H1 (cell line): ENCODE results near the gene CCT5. TPM values are rescaled to one million over a fixed set of nuclear protein-coding genes. Genes with fewer than 3 reads are reported as not detected.
A peak's percentile ranks its signal among the peaks of the same experiment; 100 is the strongest.

Source experiments
- CTCF ChIA-PET: fragments of 300-600 bp; sonication (Branson Sonifier 250); formaldehyde crosslinking; loops from one replicate; lab custom pipeline; 2021; ENCODE audit not compliant: partially characterized antibody; lab: Charles Lee
- POLR2A ChIA-PET: fragments of 300-600 bp; sonication (Branson Sonifier 250); formaldehyde crosslinking; loops from one replicate; lab custom pipeline; 2021; ENCODE audit warnings: inconsistent platforms; ENCODE audit not compliant: partially characterized antibody; lab: Charles Lee
- DNase-seq, 2 experiments: peaks; one replicate each; pipeline versions ENCODE4 v3.0.0 to v3.0.0-alpha.2; 2010 to 2022; ENCODE audit warnings: low spot score in 2 of 2, low read depth in 1 of 2, mixed read lengths in 1 of 2
- FAIRE-seq: peaks from 2 replicates; lab custom pipeline; 2011; peaks lifted over from hg19 to GRCh38; lab: Jason Lieb, UNC
- H2AFZ ChIP-seq: 2 replicates; pipeline ENCODE4 v1.8.1; 2012; ENCODE audit warnings: low read length, inconsistent platforms
- H2AK5ac ChIP-seq: 2 replicates; pipeline ENCODE4 v1.6.1; 2013; ENCODE audit warnings: low read depth, low read length
- H2BK120ac ChIP-seq: replicated peaks from 2 replicates; pipeline ENCODE3; 2013; ENCODE audit warnings: low read depth, low read length, inconsistent platforms
- H2BK12ac ChIP-seq: 2 replicates; pipeline ENCODE4 v1.6.1; 2013; ENCODE audit warnings: low read depth, low read length
- H2BK15ac ChIP-seq: 2 replicates; pipeline ENCODE4 v1.6.1; 2013; ENCODE audit warnings: low read length
- H2BK20ac ChIP-seq: 2 replicates; pipeline ENCODE4 v1.6.1; 2013; ENCODE audit warnings: low read length
- H2BK5ac ChIP-seq: 2 replicates; pipeline ENCODE4 v1.6.1; 2013; ENCODE audit warnings: low read depth, low read length
- H3K14ac ChIP-seq: 2 replicates; pipeline ENCODE4 v1.6.1; 2013; ENCODE audit warnings: inconsistent platforms; ENCODE audit not compliant: insufficient read length
- H3K18ac ChIP-seq: 2 replicates; pipeline ENCODE4 v1.6.1; 2013; ENCODE audit warnings: low read length; ENCODE audit errors: extremely low read depth
- H3K23ac ChIP-seq: 2 replicates; pipeline ENCODE4 v1.6.1; 2013; ENCODE audit warnings: inconsistent platforms; ENCODE audit not compliant: insufficient read length
- H3K23me2 ChIP-seq: 2 replicates; pipeline ENCODE4 v1.6.1; 2013; ENCODE audit warnings: low read depth, low read length
- H3K27ac ChIP-seq: 2 replicates; pipeline ENCODE4 v1.6.1; 2011; ENCODE audit warnings: low read depth, low read length, inconsistent platforms
- H3K27me3 ChIP-seq, 4 experiments: replicated peaks in 1 of 4; 1 replicate in 1 of 4; 2 replicates in 3 of 4; pipeline versions ENCODE4 v1.6.1 to v1.8.1; 2011 to 2013; ENCODE audit warnings: low read length in 3 of 4, mild to moderate bottlenecking in 3 of 4, inconsistent platforms in 2 of 4, mixed read lengths in 2 of 4, moderate library complexity in 1 of 4; ENCODE audit not compliant: control insufficient read depth in 3 of 4, insufficient read depth in 3 of 4; ENCODE audit errors: extremely low read depth in 1 of 4
- H3K36me3 ChIP-seq, 4 experiments: 2 replicates each; pipeline versions ENCODE4 v1.6.1 to v1.8.1; 2011 to 2013; ENCODE audit warnings: mild to moderate bottlenecking in 4 of 4, low read length in 3 of 4, moderate library complexity in 2 of 4, control low read depth in 1 of 4, inconsistent platforms in 1 of 4; ENCODE audit not compliant: insufficient read depth in 4 of 4, control insufficient read depth in 2 of 4
- H3K4ac ChIP-seq: replicated peaks from 2 replicates; pipeline ENCODE3; 2013; ENCODE audit warnings: low read length, low read depth, mixed read lengths, inconsistent platforms; ENCODE audit not compliant: insufficient read length
- H3K4me1 ChIP-seq, 4 experiments: replicated peaks in 1 of 4; 1 replicate in 1 of 4; 2 replicates in 3 of 4; pipeline versions ENCODE4 v1.6.1 to v1.8.1; 2011 to 2013; ENCODE audit warnings: low read length in 3 of 4, inconsistent platforms in 2 of 4, mixed read lengths in 1 of 4; ENCODE audit not compliant: insufficient read depth in 4 of 4, control insufficient read depth in 3 of 4
- H3K4me2 ChIP-seq, 2 experiments: 2 replicates each; pipeline versions ENCODE4 v1.6.1 to v1.8.1; 2011 to 2013; ENCODE audit warnings: low read depth in 2 of 2, low read length in 2 of 2, control low read depth in 1 of 2, inconsistent platforms in 1 of 2, mild to moderate bottlenecking in 1 of 2; ENCODE audit not compliant: insufficient read depth in 1 of 2
- H3K4me3 ChIP-seq, 4 experiments: fragments of 200-600, 300-600 bp in 1 of 4; sonication (generic), shearing (Covaris generic), sonication (Bioruptor Twin) in 1 of 4; 2 replicates each; pipeline versions ENCODE4 v1.5.1 to v1.8.1; 2011 to 2016; ENCODE audit warnings: low read length in 4 of 4, low read depth in 3 of 4, control low read depth in 2 of 4, inconsistent platforms in 2 of 4, mild to moderate bottlenecking in 2 of 4, mixed read lengths in 1 of 4, moderate library complexity in 1 of 4; ENCODE audit not compliant: insufficient read depth in 2 of 4; ENCODE audit errors: extremely low read depth in 1 of 4
- H3K56ac ChIP-seq: replicated peaks from 2 replicates; pipeline ENCODE3; 2013; ENCODE audit warnings: low read depth, mild to moderate bottlenecking, mixed read lengths, low read length, inconsistent platforms; ENCODE audit not compliant: insufficient read length
- H3K79me1 ChIP-seq: 2 replicates; pipeline ENCODE4 v1.6.1; 2013; ENCODE audit warnings: low read depth, low read length, control low read depth
- H3K79me2 ChIP-seq, 2 experiments: 2 replicates each; pipeline versions ENCODE4 v1.6.1 to v1.8.1; 2012 to 2013; ENCODE audit warnings: low read length in 2 of 2, mild to moderate bottlenecking in 2 of 2, inconsistent platforms in 1 of 2; ENCODE audit not compliant: insufficient read depth in 2 of 2, control insufficient read depth in 1 of 2
- H3K9ac ChIP-seq, 4 experiments: replicated peaks in 1 of 4; 1 replicate in 1 of 4; 2 replicates in 3 of 4; pipeline versions ENCODE4 v1.6.1 to v1.8.1; 2011 to 2013; ENCODE audit warnings: low read depth in 3 of 4, low read length in 3 of 4, control low read depth in 2 of 4, mild to moderate bottlenecking in 2 of 4, moderate library complexity in 2 of 4, inconsistent platforms in 1 of 4; ENCODE audit errors: extremely low read depth in 1 of 4
- H3K9me3 ChIP-seq, 2 experiments: 2 replicates each; pipeline versions ENCODE4 v1.6.1 to v1.8.1; 2012 to 2013; ENCODE audit warnings: mild to moderate bottlenecking in 2 of 2, moderate library complexity in 2 of 2, control low read depth in 1 of 2, inconsistent platforms in 1 of 2, low read depth in 1 of 2, low read length in 1 of 2, mixed read lengths in 1 of 2; ENCODE audit not compliant: insufficient read depth in 2 of 2
- H4K20me1 ChIP-seq, 2 experiments: replicated peaks in 1 of 2; 2 replicates each; pipeline versions ENCODE3 to v1.8.1; 2011 to 2013; ENCODE audit warnings: inconsistent platforms in 2 of 2, low read length in 2 of 2, mild to moderate bottlenecking in 1 of 2; ENCODE audit not compliant: insufficient read depth in 2 of 2, control insufficient read depth in 1 of 2
- H4K5ac ChIP-seq: 2 replicates; pipeline ENCODE4 v1.6.1; 2013; ENCODE audit warnings: low read length, low read depth, mixed read lengths, inconsistent platforms; ENCODE audit not compliant: insufficient read length
- H4K8ac ChIP-seq: 2 replicates; pipeline ENCODE4 v1.8.0; 2013; ENCODE audit warnings: mild to moderate bottlenecking, moderate library complexity, low read length, inconsistent platforms; ENCODE audit not compliant: insufficient read depth; ENCODE audit errors: extremely low read depth
- H4K91ac ChIP-seq: replicated peaks from 2 replicates; pipeline ENCODE3; 2013; ENCODE audit warnings: low read length, mixed read lengths, inconsistent platforms; ENCODE audit not compliant: insufficient read length
- HDAC2 ChIP-seq, 2 experiments: fragments of 300-600 bp in 1 of 2; sonication (generic) in 1 of 2; IDR thresholded peaks; 2 replicates each; pipeline ENCODE4 v1.6.1; 2011 to 2012; ENCODE audit warnings: low read depth in 2 of 2, low read length in 2 of 2, mild to moderate bottlenecking in 2 of 2, moderate library complexity in 2 of 2, borderline replicate concordance in 1 of 2, inconsistent platforms in 1 of 2
- KDM1A ChIP-seq: fragments of 200-600, 300-600 bp; sonication (generic); IDR thresholded peaks from 2 replicates; pipeline ENCODE4 v1.7.1; 2016; ENCODE audit warnings: mild to moderate bottlenecking, low read length, borderline replicate concordance
- RAD21 ChIP-seq, 2 experiments: IDR thresholded peaks in 1 of 2; conservative IDR thresholded peaks in 1 of 2; 2 replicates each; pipeline ENCODE4 v1.6.1; 2011; ENCODE audit warnings: low read depth in 2 of 2, low read length in 2 of 2, improper control_type of control experiment in 1 of 2, inconsistent platforms in 1 of 2, mild to moderate bottlenecking in 1 of 2, moderate library complexity in 1 of 2
- SP4 ChIP-seq: IDR thresholded peaks from 2 replicates; pipeline ENCODE4 v1.6.1; 2012; ENCODE audit warnings: low read length, inconsistent platforms
- WGBS, 2 experiments: shearing (Covaris generic) in 1 of 2; methylation state at CpG; one replicate each; pipeline versions ENCODE4 v1.1.6 to v1.1.7; 2013 to 2015; ENCODE audit warnings: low lambda C conversion rate in 2 of 2, mixed read lengths in 2 of 2, inconsistent platforms in 1 of 2, low coverage in 1 of 2, missing lambda C conversion rate in 1 of 2; ENCODE audit not compliant: insufficient replicate concordance in 2 of 2, insufficient coverage in 1 of 2, insufficient read length in 1 of 2; ENCODE audit errors: extremely low coverage in 1 of 2, missing lambda C conversion rate in 1 of 2; 5-methylcytosine and 5-hydroxymethylcytosine counted together
- polyA plus RNA-seq, 7 experiments: library from polyadenylated mRNA; depleted of rRNA in 3 of 7; stranded (reverse) in 5 of 7; unstranded in 2 of 7; fragments of >200 nt in 5 of 7; fragments of 200-250 nt in 2 of 7; gene quantifications; 1 replicate in 5 of 7; 2 replicates in 1 of 7; 4 replicates in 1 of 7; pipeline versions ENCODE4 v1.2.1 to v1.2.3, GENCODE V29; 2011 to 2013; ENCODE audit warnings: missing spikeins in 2 of 7, mixed read lengths in 2 of 7
- total RNA-seq: library from RNA; stranded (reverse); fragmentation: NEBNext Ultra II Directional; extraction: Animal tissue kit (Norgen Biotek cat#: 25700); gene quantifications from 2 replicates; pipeline ENCODE4 v1.2.1, GENCODE V29; 2021
- TF ChIP-seq, protein P1 (sequence below), 3 experiments: IDR thresholded peaks; 1 replicate in 2 of 3; 2 replicates in 1 of 3; pipeline versions ENCODE4 v1.5.1 to v1.6.1; 2011; ENCODE audit warnings: low read length in 3 of 3, mild to moderate bottlenecking in 3 of 3, inconsistent platforms in 2 of 3, low read depth in 1 of 3, moderate library complexity in 1 of 3; ENCODE audit not compliant: insufficient read depth in 1 of 3; ENCODE audit errors: control extremely low read depth in 1 of 3

The CCT5 gene
- total and polyA plus RNA-seq, 2 of the 8 experiments (the other 6 are each of a cell fraction or from before 2014, with no cell fraction given), result 425 to 549 TPM

DNA sequence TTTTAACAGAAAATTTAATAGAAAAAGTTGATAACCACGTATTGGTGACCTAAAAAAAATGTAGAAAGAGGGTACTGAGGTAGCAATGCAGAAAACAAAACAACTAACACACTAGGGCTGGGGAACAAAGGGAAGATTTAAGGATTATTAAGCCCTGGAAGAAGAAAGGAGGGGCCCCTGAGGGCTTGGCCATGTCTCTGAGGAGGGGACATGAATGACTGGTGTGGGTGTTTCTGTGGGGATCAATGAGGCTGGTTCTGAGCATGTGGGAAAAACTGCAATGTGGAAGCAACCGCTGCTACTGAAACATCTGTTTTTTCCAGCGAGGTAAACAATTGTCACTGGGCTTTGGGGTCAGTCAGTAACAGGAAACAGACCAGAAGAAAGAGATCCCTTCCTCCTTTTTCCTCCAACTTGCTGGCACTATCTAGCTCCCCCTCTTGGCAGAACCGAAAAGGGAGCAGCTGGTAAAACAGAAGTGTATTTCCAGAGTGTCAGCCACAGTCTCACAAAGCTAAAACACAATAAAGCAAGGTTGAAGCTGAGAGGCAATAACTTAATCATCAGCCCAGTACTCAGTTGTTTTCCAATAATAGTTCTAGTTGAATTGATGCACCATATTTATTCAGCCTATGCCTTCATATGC is 48.7 kb upstream of the CCT5 start:
- WGBS, 2 experiments, result 56% methylated on average over 4 of the region's 4 CpGs; no CpG with 5 or more reads in 1 of the 2 experiments
- peaks cover 11 to 15% of the 10 kb centered on the region in 2 experiments; a peak in 3 of 4 replicates for H3K9me3 ChIP-seq
- no peak overlapping the region for H2BK15ac ChIP-seq
- H4K20me1 ChIP-seq, result no peaks in the 10 kb centered on the region
- H3K14ac ChIP-seq, result no peak overlapping the region
- no peak overlapping the region for H4K8ac ChIP-seq
- peak overlapping the region; percentile 58 for H2AFZ ChIP-seq
- H2BK120ac ChIP-seq, result no peak overlapping the region
- H2BK20ac ChIP-seq, result no peak overlapping the region
- no peak for TF ChIP-seq SP4
- TF ChIP-seq KDM1A, result 0 out of 2 replicates have a peak, but pooled peaks have one; percentile 50
- TF ChIP-seq HDAC2 (IDR thresholded peaks at IDR 0.05; ENCODE audit: borderline replicate concordance in 1 of 2, low read depth in 2 of 2, low read length in 2 of 2), result no peak
- TF ChIP-seq, protein P1, sequence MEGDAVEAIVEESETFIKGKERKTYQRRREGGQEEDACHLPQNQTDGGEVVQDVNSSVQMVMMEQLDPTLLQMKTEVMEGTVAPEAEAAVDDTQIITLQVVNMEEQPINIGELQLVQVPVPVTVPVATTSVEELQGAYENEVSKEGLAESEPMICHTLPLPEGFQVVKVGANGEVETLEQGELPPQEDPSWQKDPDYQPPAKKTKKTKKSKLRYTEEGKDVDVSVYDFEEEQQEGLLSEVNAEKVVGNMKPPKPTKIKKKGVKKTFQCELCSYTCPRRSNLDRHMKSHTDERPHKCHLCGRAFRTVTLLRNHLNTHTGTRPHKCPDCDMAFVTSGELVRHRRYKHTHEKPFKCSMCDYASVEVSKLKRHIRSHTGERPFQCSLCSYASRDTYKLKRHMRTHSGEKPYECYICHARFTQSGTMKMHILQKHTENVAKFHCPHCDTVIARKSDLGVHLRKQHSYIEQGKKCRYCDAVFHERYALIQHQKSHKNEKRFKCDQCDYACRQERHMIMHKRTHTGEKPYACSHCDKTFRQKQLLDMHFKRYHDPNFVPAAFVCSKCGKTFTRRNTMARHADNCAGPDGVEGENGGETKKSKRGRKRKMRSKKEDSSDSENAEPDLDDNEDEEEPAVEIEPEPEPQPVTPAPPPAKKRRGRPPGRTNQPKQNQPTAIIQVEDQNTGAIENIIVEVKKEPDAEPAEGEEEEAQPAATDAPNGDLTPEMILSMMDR (IDR thresholded peaks at IDR 0.05; ENCODE audit: control extremely low read depth in 1 of 3, insufficient read depth in 1 of 3, low read depth in 1 of 3, low read length in 3 of 3), result peak; percentile 31 to 92 (median 69)
- peak; percentile 62 to 72 for TF ChIP-seq RAD21 (IDR thresholded peaks at IDR 0.05 in 1 of 2, conservative IDR thresholded peaks at IDR 0.05 in 1 of 2; ENCODE audit: low read depth in 2 of 2, low read length in 2 of 2)
- H3K4me3 ChIP-seq, result no peak overlapping the region; a peak in 1 of 8 replicates
- CTCF ChIA-PET, result interaction anchor here (0.6 to 2.0 kb wide), 31 partner anchors 8 to 1710 kb away, joined by 3 to 13 read pairs (median 4); partner anchors contain the start of gene ATPSCKMT
- H2AK5ac ChIP-seq, result no peak overlapping the region
- DNase-seq, result peak; percentile 21 to 70
- H2BK5ac ChIP-seq, result no peak overlapping the region
- no peaks in the 10 kb centered on the region for H3K79me2 ChIP-seq
- H3K27ac ChIP-seq, result no peak overlapping the region
- peak overlapping the region; percentile 38; the same call in 1 of the 2 replicates for H3K18ac ChIP-seq
- no peak overlapping the region for H4K5ac ChIP-seq
- no peak overlapping the region for H2BK12ac ChIP-seq
- no peak overlapping the region for H3K9ac ChIP-seq
- no peaks in the 10 kb centered on the region; a peak in 2 of 8 replicates for H3K36me3 ChIP-seq
- H3K23ac ChIP-seq, result no peak overlapping the region
- H3K79me1 ChIP-seq, result no peaks in the 10 kb centered on the region
- H3K27me3 ChIP-seq, result no peaks in the 10 kb centered on the region
- peaks cover 2 to 9% (median 4%) of the 10 kb centered on the region in 4 experiments; a peak in 3 of 7 replicates for H3K4me1 ChIP-seq
- POLR2A ChIA-PET, result interaction anchor here (0.7 to 0.9 kb wide), 2 partner anchors 15 to 18 kb away, joined by 3 read pairs; no protein-coding TSS in a partner anchor
- H3K4me2 ChIP-seq, result peak overlapping the region in 1 of 2 experiments; percentile 1; a peak in 1 of 4 replicates
- H3K23me2 ChIP-seq, result no peaks in the 10 kb centered on the region
- no peak overlapping the region for H3K56ac ChIP-seq
- H4K91ac ChIP-seq, result no peak overlapping the region
- peak overlapping the region; percentile 6 for H3K4ac ChIP-seq
- FAIRE-seq, result peak; percentile 90
